A549 (cell line): ENCODE results near the gene SFI1.

Experiments used
- BHLHE40 ChIP-seq: IDR thresholded peaks from 2 replicates; pipeline ENCODE4 v1.6.1; 2012; ENCODE audit warnings: low read depth, low read length, inconsistent platforms
- CEBPB ChIP-seq, 2 experiments: fragments of >200 bp in 1 of 2; sonication (Bioruptor Twin) in 1 of 2; formaldehyde crosslinking in 1 of 2; IDR thresholded peaks; 2 replicates each; pipeline ENCODE4 v1.6.1; 2012 to 2016
- CTCF ChIP-seq: fragments of >200 bp; sonication (Bioruptor Twin); formaldehyde crosslinking; IDR thresholded peaks from 3 replicates; pipeline ENCODE4 v1.5.1; 2016
- E2F6 ChIP-seq: IDR thresholded peaks from 2 replicates; pipeline ENCODE4 v1.6.1; 2012; ENCODE audit warnings: low read depth, borderline replicate concordance
- ELK1 ChIP-seq: fragments of 150-350 bp; IDR thresholded peaks from 2 replicates; pipeline ENCODE4 v1.6.1; 2014; ENCODE audit warnings: low read depth, mild to moderate bottlenecking, low read length
- EP300 ChIP-seq, 2 experiments: fragments of >200 bp; sonication (Bioruptor Twin); formaldehyde crosslinking; IDR thresholded peaks; 2 replicates in 1 of 2; 3 replicates in 1 of 2; pipeline ENCODE4 v1.6.1; 2016 to 2017
- KDM1A ChIP-seq: fragments of 200-600 bp; sonication (generic); IDR thresholded peaks from 2 replicates; pipeline ENCODE4 v1.6.1; 2016; ENCODE audit warnings: low read depth, mild to moderate bottlenecking
- KDM5A ChIP-seq: fragments of 200-600 bp; sonication (generic); IDR thresholded peaks from 2 replicates; pipeline ENCODE4 v1.6.1; 2016; ENCODE audit warnings: antibody characterized with exemption, mild to moderate bottlenecking
- MAZ ChIP-seq: fragments of 150-350 bp; IDR thresholded peaks from 2 replicates; pipeline ENCODE4 v1.6.1; 2014; ENCODE audit warnings: antibody characterized with exemption, low read depth, low read length, borderline replicate concordance
- POLR2A ChIP-seq: IDR thresholded peaks from 2 replicates; pipeline ENCODE4 v1.6.1; 2012; ENCODE audit warnings: mild to moderate bottlenecking, low read length
- POLR2AphosphoS2 ChIP-seq: conservative IDR thresholded peaks from 2 replicates; pipeline ENCODE4 v1.6.1; 2012; ENCODE audit warnings: low read length, improper control_type of control experiment, inconsistent platforms
- RAD21 ChIP-seq, 2 experiments: fragments of >200 bp in 1 of 2; sonication (Bioruptor Twin) in 1 of 2; formaldehyde crosslinking in 1 of 2; IDR thresholded peaks in 1 of 2; conservative IDR thresholded peaks in 1 of 2; 2 replicates in 1 of 2; 3 replicates in 1 of 2; pipeline ENCODE4 v1.6.1; 2012 to 2018; ENCODE audit warnings: inconsistent platforms in 1 of 2
- REST ChIP-seq: fragments of 200-600 bp; sonication (generic); IDR thresholded peaks from 2 replicates; pipeline ENCODE4 v1.6.1; 2016; ENCODE audit warnings: antibody characterized with exemption, mild to moderate bottlenecking, moderate library complexity
- ZC3H11A ChIP-seq: fragments of 450-650 bp; IDR thresholded peaks from 2 replicates; pipeline ENCODE4 v1.6.1; 2014; ENCODE audit warnings: antibody characterized with exemption, mild to moderate bottlenecking

GRCh38 chr22:31561970-31562369, 65.6 kb downstream of the SFI1 start:
- TF ChIP-seq KDM1A (no peak), CEBPB (IDR thresholded peaks at IDR 0.05) (no peak), CTCF (no peak), MAZ (no peak), RAD21 (conservative IDR thresholded peaks at IDR 0.05 in 1 of 2, IDR thresholded peaks at IDR 0.05 in 1 of 2) (no peak), E2F6 (no peak), KDM5A (no peak), REST (no peak), POLR2A (no peak), POLR2AphosphoS2 (no peak), ELK1 (no peak), BHLHE40 (no peak), EP300 (IDR thresholded peaks at IDR 0.05) (no peak), ZC3H11A (no peak)
